GM12878 (cell line): ENCODE results near the gene IZUMO1. TPM values are rescaled to one million over a fixed set of nuclear protein-coding genes. Genes with fewer than 3 reads are reported as not detected.
A peak's percentile ranks its signal among the peaks of the same experiment; 100 is the strongest.

ENCODE experiments used
- ATAC-seq: fragments of 200-7000 bp; cut with Tn5 transposase; 3 replicates; pipeline ENCODE4 v1.9.1; 2020; ENCODE audit warnings: mild to moderate bottlenecking, moderate library complexity
- BruUV-seq: library from RNA; stranded (reverse); fragments of 400-500 nt; replicated peaks from 2 replicates; lab custom pipeline; 2021; lab: Mats Ljungman, UMichigan
- CTCF ChIA-PET: fragments of 300-600 bp; sonication (Branson Sonifier 250); formaldehyde crosslinking; extraction: SDS; loops from one replicate; lab custom pipeline; 2021; ENCODE audit warnings: inconsistent platforms; lab: Yijun Ruan, JAX
- POLR2A ChIA-PET: fragments of 350-600 bp; formaldehyde crosslinking; extraction: SDS; loops from one replicate; lab custom pipeline; 2021; ENCODE audit warnings: inconsistent platforms; lab: Charles Lee
- RAD21 ChIA-PET: fragments of 300-600 bp; sonication (Branson Sonifier 250); formaldehyde crosslinking; loops from one replicate; lab custom pipeline; 2023; ENCODE audit warnings: antibody characterized with exemption; ENCODE audit not compliant: unreplicated experiment; lab: Charles Lee
- SMC1A ChIA-PET: fragments of 300-600 bp; sonication (Branson Sonifier 250); formaldehyde crosslinking; loops from one replicate; lab custom pipeline; 2023; ENCODE audit not compliant: unreplicated experiment, uncharacterized antibody; lab: Charles Lee
- DNase-seq: peaks from one replicate; pipeline ENCODE4 v3.0.0-alpha.2; 2011; ENCODE audit warnings: low read depth, low spot score
- FAIRE-seq: peaks from 3 replicates; lab custom pipeline; 2011; peaks lifted over from hg19 to GRCh38; lab: Jason Lieb, UNC
- H2AFZ ChIP-seq: 2 replicates; pipeline ENCODE4 v1.6.0; 2011; ENCODE audit warnings: low read depth, low read length, control low read depth; ENCODE audit not compliant: control insufficient read depth
- H3K27ac ChIP-seq: 2 replicates; pipeline ENCODE4 v1.5.1; 2011; ENCODE audit warnings: control low read depth; ENCODE audit not compliant: control insufficient read depth, insufficient read depth
- H3K27me3 ChIP-seq, 2 experiments: replicated peaks in 1 of 2; 2 replicates each; pipeline versions ENCODE4 v1.6.0 to v1.6.1; 2011; ENCODE audit warnings: low read length in 1 of 2; ENCODE audit not compliant: control insufficient read depth in 2 of 2, insufficient read depth in 2 of 2
- H3K36me3 ChIP-seq, 2 experiments: 2 replicates each; pipeline ENCODE4 v1.5.1; 2011; ENCODE audit warnings: low read length in 1 of 2; ENCODE audit not compliant: control insufficient read depth in 2 of 2, insufficient read depth in 2 of 2
- H3K4me1 ChIP-seq: 2 replicates; pipeline ENCODE4 v1.6.1; 2011; ENCODE audit warnings: mild to moderate bottlenecking, low read length, moderate library complexity, mixed read lengths; ENCODE audit not compliant: control insufficient read depth, insufficient read depth
- H3K4me2 ChIP-seq: 2 replicates; pipeline ENCODE4 v1.6.0; 2011; ENCODE audit warnings: control low read depth; ENCODE audit not compliant: control insufficient read depth, insufficient read depth
- H3K4me3 ChIP-seq: fragments of 200-600 bp; sonication (generic); 2 replicates; pipeline ENCODE4 v1.5.1; 2016
- H3K79me2 ChIP-seq: 2 replicates; pipeline ENCODE4 v1.6.0; 2011; ENCODE audit warnings: low read length; ENCODE audit not compliant: control insufficient read depth, insufficient read depth
- H3K9ac ChIP-seq: 2 replicates; pipeline ENCODE4 v1.8.0; 2011; ENCODE audit warnings: low read length, control low read depth, mixed read lengths; ENCODE audit not compliant: control insufficient read depth, insufficient read depth
- H3K9me3 ChIP-seq: replicated peaks from 3 replicates; pipeline ENCODE4 v1.5.1; 2011; ENCODE audit warnings: mild to moderate bottlenecking, low read length; ENCODE audit not compliant: control insufficient read depth, insufficient read depth
- H4K20me1 ChIP-seq: 2 replicates; pipeline ENCODE4 v1.6.0; 2011; ENCODE audit not compliant: control insufficient read depth, insufficient read depth
- FOXM1 ChIP-seq: IDR thresholded peaks from 2 replicates; pipeline ENCODE4 v1.6.1; 2012; ENCODE audit warnings: low read depth, mild to moderate bottlenecking, inconsistent platforms, low read length, moderate library complexity
- MEF2B ChIP-seq: fragments of 450-650 bp; IDR thresholded peaks from 2 replicates; pipeline ENCODE4 v1.6.1; 2018; ENCODE audit warnings: mild to moderate bottlenecking, moderate library complexity; ENCODE audit not compliant: partially characterized antibody, poor library complexity, severe bottlenecking
- PAX5 ChIP-seq: IDR thresholded peaks from 2 replicates; pipeline ENCODE4 v1.6.1; 2011; ENCODE audit warnings: low read depth, low read length, borderline replicate concordance
- POLR2A ChIP-seq: IDR thresholded peaks from 2 replicates; pipeline ENCODE4 v1.6.1; 2011; ENCODE audit warnings: low read depth, mild to moderate bottlenecking, low read length
- RAD21 ChIP-seq: IDR thresholded peaks from 2 replicates; pipeline ENCODE4 v1.6.1; 2011; ENCODE audit warnings: mild to moderate bottlenecking, low read depth, low read length, moderate library complexity; ENCODE audit not compliant: insufficient read depth
- RELB ChIP-seq: fragments of 450-650 bp; IDR thresholded peaks from 2 replicates; pipeline ENCODE4 v1.6.1; 2017; ENCODE audit warnings: low read depth, mild to moderate bottlenecking, moderate library complexity
- REST ChIP-seq: IDR thresholded peaks from 2 replicates; pipeline ENCODE4 v1.6.1; 2012; ENCODE audit warnings: mild to moderate bottlenecking, low read depth, low read length
- RUNX3 ChIP-seq: IDR thresholded peaks from 2 replicates; pipeline ENCODE4 v1.6.1; 2012; ENCODE audit warnings: low read length, inconsistent platforms
- SREBF1 ChIP-seq: IDR thresholded peaks from 2 replicates; pipeline ENCODE4 v1.6.1; 2012; ENCODE audit warnings: mild to moderate bottlenecking, low read length
- SUPT20H ChIP-seq: IDR thresholded peaks from 2 replicates; pipeline ENCODE4 v1.6.1; 2011; ENCODE audit warnings: low read depth, mild to moderate bottlenecking, low read length, moderate library complexity, borderline replicate concordance; ENCODE audit not compliant: control insufficient read depth
- TCF7 ChIP-seq: IDR thresholded peaks from 2 replicates; pipeline ENCODE4 v1.6.1; 2014; ENCODE audit warnings: antibody characterized with exemption, borderline replicate concordance
- ZBTB4 ChIP-seq: fragments of 450-650 bp; formaldehyde crosslinking; IDR thresholded peaks from 2 replicates; pipeline ENCODE4 v1.4.0; 2022; ENCODE audit warnings: mild to moderate bottlenecking, moderate library complexity
- WGBS: methylation state at CpG from one replicate; pipeline ENCODE4 v1.1.6; 2016; ENCODE audit warnings: low lambda C conversion rate; ENCODE audit not compliant: insufficient replicate concordance, insufficient coverage; ENCODE audit errors: missing lambda C conversion rate; 5-methylcytosine and 5-hydroxymethylcytosine counted together
- in situ Hi-C: fragments of 300-500 bp; cut with MboI; formaldehyde crosslinking; loops from 9 replicates; pipeline ENCODE4 v1.14.3; 2018; ENCODE audit warnings: mixed read lengths
- intact Hi-C: fragments of 100-400 bp; cut with micrococcal nuclease; formaldehyde crosslinking; loops from one replicate; pipeline ENCODE4 v1.14.2; 2022; ENCODE audit not compliant: unreplicated experiment
- polyA plus RNA-seq, 11 experiments: library from polyadenylated mRNA; depleted of rRNA in 4 of 11; unstranded in 6 of 11; stranded (reverse) in 5 of 11; fragments of >200 nt; fragmentation: Nextera tagmentation in 4 of 11; fragmentation: Illumina TruSeq in 1 of 11; extraction: Ambion mirVana in 4 of 11; extraction: Trizol in 1 of 11; gene quantifications; 1 replicate in 1 of 11; 2 replicates in 10 of 11; pipeline versions ENCODE4 v1.2.1 to v1.2.3, GENCODE V29; 2011 to 2016; ENCODE audit warnings: inconsistent platforms in 2 of 11, missing spikeins in 2 of 11, low read depth in 1 of 11
- total RNA-seq, 4 experiments: library from RNA; depleted of rRNA in 3 of 4; stranded (reverse); fragments of >200 nt in 3 of 4; fragmentation: Illumina TruSeq in 1 of 4; extraction: Trizol in 1 of 4; gene quantifications; 2 replicates each; pipeline versions ENCODE4 v1.2.1 to v1.2.3, GENCODE V29; 2013 to 2021

IZUMO1 gene
- total and polyA plus RNA-seq, 10 of the 15 experiments (the other 5 are each of a cell fraction or from before 2014, with no cell fraction given), result not detected

GRCh38 chr19:48755084-48755641, 8.5 kb upstream of the IZUMO1 start, which contains the start of gene FGF21 (continued):
- TF ChIP-seq REST (no peak), PAX5 (no peak), RELB (no peak), POLR2A (no peak)

GRCh38 chr19:48752496-48753365, 6.0 kb upstream of the IZUMO1 start, which contains the start of gene FUT1:
Gene FUT1, minus strand, starts transcription at chr19:48752641. Its CDS starts 1,360 bp downstream, at chr19:48751281.
- Histone ChIP-seq H3K9ac (no peak within 1 kb of the TSS), H3K4me1 (no peaks in the 10 kb centered on the region), H3K27ac (no peak within 1 kb of the TSS), H3K36me3 (no peaks in the 10 kb centered on the region), H3K9me3 (no peaks in the 10 kb centered on the region), H2AFZ (no peak within 1 kb of the TSS), H3K27me3 (peaks cover 2 to 6% of the 10 kb centered on the region in 2 experiments; a peak in 3 of 4 replicates), H3K79me2 (no peaks in the 10 kb centered on the region), H4K20me1 (no peaks in the 10 kb centered on the region), H3K4me3 (no peak within 1 kb of the TSS), H3K4me2 (no peak within 1 kb of the TSS)
- CTCF ChIA-PET, result no interaction called here
- TF ChIP-seq SREBF1 (no peak), RUNX3 (no peak), ZBTB4 (no peak), RAD21 (no peak), FOXM1 (no peak), MEF2B (no peak), TCF7 (no peak), SUPT20H (no peak)
- no peak for FAIRE-seq
- WGBS, result 3% methylated on average over 49 of the region's 73 CpGs
- in situ Hi-C loops, result no loop called here
- no peak for DNase-seq
- SMC1A ChIA-PET, result no interaction called here
- intact Hi-C loops, result no loop called here
- POLR2A ChIA-PET, result interaction anchor here (0.6 kb wide), 1 partner anchor 41 kb away, joined by 3 read pairs; no protein-coding TSS in a partner anchor
- ATAC-seq, result peak; percentile 28; the same call in 2 of the 3 replicates
- RAD21 ChIA-PET, result no interaction called here
- BruUV-seq, result no TSS peak
